HG02623 (cell line): ENCODE data around the gene CADM1.

ENCODE experiments used
- ATAC-seq: cut with Tn5 transposase; IDR thresholded peaks from one replicate; pipeline ENCODE4 v1.9.1; 2021; ENCODE audit warnings: moderate library complexity; ENCODE audit not compliant: unreplicated experiment

The CADM1 gene

DNA sequence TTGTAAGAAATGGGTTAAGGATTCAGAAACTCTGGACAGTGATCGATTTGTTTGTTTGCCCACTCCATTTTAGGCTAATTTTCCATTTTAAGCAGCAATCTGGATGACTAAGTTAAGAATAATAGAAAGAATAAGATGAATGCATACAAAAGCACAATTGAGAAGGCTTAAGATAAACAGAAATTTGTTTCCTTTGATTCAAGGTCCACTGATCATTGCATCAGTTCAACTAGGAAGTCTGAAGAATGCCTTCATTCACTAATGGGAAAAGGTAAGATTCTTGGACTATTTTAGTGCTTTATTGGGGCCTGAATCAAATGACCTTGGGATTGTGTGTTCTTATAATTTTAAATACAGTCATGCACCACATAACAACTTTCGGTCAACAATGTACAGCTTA lies 140.8 kb downstream of the CADM1 start:
- ATAC-seq, result no peak

DNA sequence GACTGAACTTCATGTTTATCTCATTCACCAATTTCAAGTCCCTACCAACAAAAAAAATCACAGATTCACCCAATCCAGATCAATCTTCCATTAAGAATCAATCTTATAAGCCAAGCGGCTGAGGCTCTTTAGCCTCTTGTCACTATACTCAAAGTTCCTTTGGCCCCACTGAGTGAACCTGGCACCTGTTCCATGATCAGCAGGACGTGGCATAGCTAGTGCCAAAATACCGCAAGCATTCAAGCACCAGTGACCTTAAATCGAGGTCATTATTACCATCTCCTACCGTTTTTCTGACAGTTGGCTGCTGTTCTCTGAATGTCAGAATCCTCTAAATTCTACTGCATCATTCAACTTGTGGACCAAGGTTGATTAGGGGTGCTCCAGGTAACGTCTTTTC lies 141.2 kb downstream of the CADM1 start:
- ATAC-seq, result no peak

- no peak for ATAC-seq
These were observed 143.2 kb downstream of the CADM1 start for GRCh38 chr11:115361025-115361424.

- ATAC-seq, result no peak
These were observed 143.9 kb downstream of the CADM1 start for GRCh38 chr11:115360186-115360824.

- no peak for ATAC-seq
These were observed 147.1 kb downstream of the CADM1 start for GRCh38 chr11:115357066-115357465.

DNA sequence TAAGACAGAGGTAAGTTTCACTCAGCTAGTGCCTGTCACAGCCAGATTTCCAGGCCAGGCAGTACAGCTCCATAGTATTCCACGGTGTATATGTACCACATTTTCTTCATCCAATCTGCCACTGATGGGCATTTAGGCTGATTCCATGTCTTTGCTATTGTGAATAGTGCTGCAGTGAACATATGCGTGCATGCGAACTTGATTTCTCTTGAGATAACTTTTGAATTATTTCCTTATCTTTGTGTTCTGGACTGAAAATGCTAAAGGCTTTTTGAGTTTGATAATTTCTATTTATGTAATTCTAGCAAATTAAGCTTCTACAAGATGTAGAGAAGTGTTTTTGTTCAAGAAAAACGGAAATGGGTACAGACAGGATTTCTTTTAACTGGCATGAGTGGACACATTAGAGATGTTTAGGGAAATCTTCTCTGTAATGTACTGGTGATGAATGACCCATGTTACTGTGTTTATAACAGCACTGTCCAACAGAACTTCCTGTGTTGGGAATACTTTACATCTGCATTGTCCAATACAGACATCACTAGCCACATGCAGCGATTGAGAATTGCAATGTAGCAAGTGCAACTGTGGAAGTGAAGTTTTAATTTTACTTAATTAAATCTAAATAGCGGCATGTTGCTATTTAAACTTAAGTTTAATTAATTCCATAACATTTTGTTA lies 151.3 kb downstream of the CADM1 start:
- no peak for ATAC-seq

GRCh38 chr11:115349335-115350017 lies 154.7 kb downstream of the CADM1 start:
- no peak for ATAC-seq

GRCh38 chr11:115348416-115348815 lies 155.8 kb downstream of the CADM1 start:
- ATAC-seq, result no peak

DNA sequence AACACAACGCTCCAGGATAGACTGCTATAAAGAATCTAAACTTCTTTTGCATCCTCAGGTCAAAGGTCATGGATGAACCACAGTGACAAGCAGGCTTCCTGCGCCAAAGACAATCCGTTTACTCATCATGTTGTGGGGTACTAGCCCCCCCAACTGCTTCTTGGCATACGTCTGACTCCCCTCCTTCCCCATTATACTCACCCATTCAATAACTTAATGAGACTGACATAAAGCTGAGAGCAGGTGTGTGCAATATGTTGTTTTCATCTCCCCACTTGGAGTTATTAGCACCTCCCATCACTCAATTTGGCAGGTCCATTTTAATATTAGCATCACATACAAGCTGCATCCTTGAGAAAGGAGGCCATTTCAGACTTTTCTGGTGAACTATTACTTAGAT lies 157.1 kb downstream of the CADM1 start:
- no peak for ATAC-seq

DNA sequence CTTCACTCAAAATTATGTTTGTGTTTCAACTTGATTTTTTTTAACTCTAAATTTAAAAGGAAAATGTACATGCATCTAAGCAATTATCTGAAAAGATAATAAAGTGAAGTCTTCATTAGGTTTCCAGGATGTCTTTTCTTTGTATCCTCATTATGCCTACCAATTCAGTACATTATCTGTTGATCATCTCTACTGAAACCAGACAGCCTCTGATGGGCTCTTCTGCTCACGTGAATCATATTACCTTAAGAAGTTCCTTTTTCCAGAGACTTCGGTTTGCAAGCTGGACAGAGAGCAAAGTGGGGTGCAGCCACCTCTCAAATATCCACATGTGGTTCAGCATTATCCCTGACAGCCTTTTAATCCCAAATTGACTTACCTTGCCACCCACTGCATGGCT lies 158.4 kb downstream of the CADM1 start:
- no peak for ATAC-seq

- no peak for ATAC-seq
These were observed 158.9 kb downstream of the CADM1 start for GRCh38 chr11:115345361-115345760.

GRCh38 chr11:115344846-115345245 lies 159.4 kb downstream of the CADM1 start:
- ATAC-seq, result no peak

GRCh38 chr11:115342142-115342541 lies 162.1 kb downstream of the CADM1 start:
- no peak for ATAC-seq

GRCh38 chr11:115340874-115341273 lies 163.3 kb downstream of the CADM1 start:
- ATAC-seq, result no peak

DNA sequence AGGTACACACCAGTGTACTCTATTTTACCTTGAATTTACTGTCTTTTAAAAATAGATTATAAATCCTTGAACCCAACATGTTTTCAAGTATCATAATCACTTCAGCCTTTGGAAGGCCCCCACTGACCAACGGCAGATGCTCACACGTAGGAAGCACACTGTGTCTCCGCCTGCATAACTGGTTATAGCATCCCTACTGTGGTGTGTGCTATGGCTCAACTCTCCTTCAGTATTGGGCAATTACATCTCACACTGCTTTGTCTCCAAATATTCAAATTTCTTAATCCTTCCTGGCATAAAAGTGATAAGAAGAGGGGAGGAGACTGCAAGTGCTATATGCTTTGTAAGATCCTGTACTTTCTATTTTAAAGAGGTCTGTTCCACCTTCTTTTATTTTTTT lies 165.7 kb downstream of the CADM1 start:
- ATAC-seq, result no peak

- no peak for ATAC-seq
These were observed 169.1 kb downstream of the CADM1 start for GRCh38 chr11:115334932-115335788.

DNA sequence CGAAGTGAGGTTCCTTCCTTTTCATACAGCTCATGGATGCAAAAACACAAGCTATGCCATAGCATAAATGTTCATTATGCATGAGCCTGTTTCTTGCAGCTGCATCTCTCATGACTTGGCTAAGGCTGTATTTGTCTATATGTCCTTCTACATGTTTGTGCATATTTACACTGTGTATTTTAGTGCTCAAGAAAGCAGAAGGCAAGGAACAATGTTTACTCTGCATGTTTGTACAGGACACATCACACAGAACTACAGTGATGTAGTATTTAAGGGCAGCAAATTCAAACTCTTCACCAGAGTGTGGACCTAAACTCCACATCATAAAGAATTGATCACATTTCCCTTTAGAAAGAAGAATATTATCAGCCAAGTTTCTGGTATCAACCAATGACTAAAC lies 170.3 kb downstream of the CADM1 start:
- ATAC-seq, result no peak

DNA sequence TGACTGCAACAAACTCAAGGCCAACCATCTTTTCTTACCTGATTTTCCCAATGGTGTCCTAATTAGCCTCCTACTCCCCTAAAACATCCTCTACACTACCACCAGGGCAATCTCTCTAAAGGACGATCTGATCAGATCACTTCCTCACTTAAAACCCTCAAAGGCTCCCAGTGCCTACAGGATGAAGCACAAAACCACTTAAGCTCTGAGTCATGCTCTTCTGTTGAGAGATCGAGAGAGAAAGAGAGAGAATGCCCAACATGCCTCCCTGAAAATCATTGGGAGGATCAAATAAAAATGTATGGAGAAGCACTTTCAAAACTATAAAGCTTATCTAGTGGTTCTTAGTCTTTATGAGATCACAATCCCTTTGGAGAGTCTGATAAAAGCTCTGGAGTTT lies 171.1 kb downstream of the CADM1 start:
- no peak for ATAC-seq

GRCh38 chr11:115330684-115331482 lies 173.3 kb downstream of the CADM1 start:
- no peak for ATAC-seq

DNA sequence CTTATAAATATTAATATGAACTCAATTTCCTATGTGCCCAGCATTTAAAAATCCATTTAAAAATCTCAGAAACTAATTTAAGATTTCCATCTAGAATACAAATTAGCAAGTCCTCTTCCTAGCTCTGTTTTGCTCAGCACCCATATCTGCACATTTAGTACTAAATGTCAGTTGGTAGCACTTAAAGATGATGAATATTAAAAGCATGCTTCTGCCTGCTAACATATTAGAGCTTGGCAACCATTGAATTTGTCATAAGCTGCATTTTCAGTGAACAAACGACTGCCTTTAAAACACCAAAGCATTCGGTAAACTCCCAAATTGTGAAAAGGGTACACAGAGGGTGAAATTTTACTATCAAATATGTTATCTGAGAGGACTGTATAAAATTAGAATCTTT lies 177.7 kb downstream of the CADM1 start:
- no peak for ATAC-seq

- no peak for ATAC-seq
These were observed 178.7 kb downstream of the CADM1 start for GRCh38 chr11:115325523-115325922.
